Measurements from ENCODE around the gene SMPD4. TPM values are rescaled to one million over a fixed set of nuclear protein-coding genes. Genes with fewer than 3 reads are reported as not detected.
"Not testable (repeated sequence)": the region's sequence is repeated elsewhere in the genome, so short reads cannot be mapped to it uniquely, and the experiment has no call there.

The SMPD4 gene
- total and polyA plus RNA-seq, 2 of the 13 experiments (the other 11 are each of a cell fraction or from before 2014, with no cell fraction given) = 63.2 to 70.5 TPM

- CTCF ChIA-PET (ENCODE audit: low intra/inter-chr PET ratio, low total read pairs); H3K79me2 ChIP-seq (ENCODE audit: insufficient read depth, low read length); H3K27ac ChIP-seq (ENCODE audit: extremely low read length, insufficient read depth, low read length); H3K4me3 ChIP-seq (replicated peaks in 1 of 3; ENCODE audit: insufficient read depth in 1 of 3, low read depth in 2 of 3, low read length in 3 of 3); H3K9ac ChIP-seq (ENCODE audit: insufficient read depth, low read depth, low read length); DNase-seq (ENCODE audit: low spot score); H3K27me3 ChIP-seq (ENCODE audit: control insufficient read depth in 1 of 2, insufficient read depth in 2 of 2, low read length in 2 of 2); H4K20me1 ChIP-seq (ENCODE audit: insufficient read depth, low read length); POLR2A ChIA-PET; in situ Hi-C loops (cut with HindIII; ENCODE audit: extremely low pct_ligation_motif_present, low pct_unique_long_range_greater_than_20kb); H3K4me2 ChIP-seq (ENCODE audit: low read depth, low read length); BruUV-seq (replicated peaks); intact Hi-C loops (cut with micrococcal nuclease; ENCODE audit: unreplicated experiment); FAIRE-seq; H2AFZ ChIP-seq (ENCODE audit: low read length); H3K4me1 ChIP-seq (ENCODE audit: insufficient read depth, low read length); H3K9me3 ChIP-seq (ENCODE audit: low read length); TF ChIP-seq NR2F6 (CRISPR knock-in tag; IDR thresholded peaks at IDR 0.05): not testable (repeated sequence)
- peak; percentile 16; the same call in 1 of the 2 replicates for TF ChIP-seq NR2F6 (IDR thresholded peaks at IDR 0.05)
- peaks cover 38 to 87% of the 10 kb centered on the region in 2 experiments for H3K36me3 ChIP-seq (replicated peaks in 1 of 2; ENCODE audit: control insufficient read depth in 1 of 2, insufficient read depth in 2 of 2, low read length in 2 of 2)
- 91% methylated on average over 3 of the region's 3 CpGs for WGBS (ENCODE audit: low lambda C conversion rate)
- peak; percentile 19; the same call in 2 of the 3 replicates for ATAC-seq
Observed at GRCh38 chr2:130169163-130169562, 12.2 kb downstream of the SMPD4 start.

GRCh38 chr2:130166611-130167010 lies 14.8 kb downstream of the SMPD4 start:
- H3K79me2 ChIP-seq (ENCODE audit: insufficient read depth, low read length); H3K4me3 ChIP-seq (replicated peaks in 1 of 3; ENCODE audit: insufficient read depth in 1 of 3, low read depth in 2 of 3, low read length in 3 of 3); H3K9me3 ChIP-seq (ENCODE audit: low read length); ATAC-seq; H4K20me1 ChIP-seq (ENCODE audit: insufficient read depth, low read length); H3K9ac ChIP-seq (ENCODE audit: insufficient read depth, low read depth, low read length); H3K4me1 ChIP-seq (ENCODE audit: insufficient read depth, low read length); intact Hi-C loops (cut with micrococcal nuclease; ENCODE audit: unreplicated experiment); H3K27ac ChIP-seq (ENCODE audit: extremely low read length, insufficient read depth, low read length); CTCF ChIA-PET (ENCODE audit: low intra/inter-chr PET ratio, low total read pairs); FAIRE-seq; in situ Hi-C loops (cut with HindIII; ENCODE audit: extremely low pct_ligation_motif_present, low pct_unique_long_range_greater_than_20kb); POLR2A ChIA-PET; H3K4me2 ChIP-seq (ENCODE audit: low read depth, low read length); H3K27me3 ChIP-seq (ENCODE audit: control insufficient read depth in 1 of 2, insufficient read depth in 2 of 2, low read length in 2 of 2); H2AFZ ChIP-seq (ENCODE audit: low read length); DNase-seq (ENCODE audit: low spot score): not testable (repeated sequence)
- peaks cover 34 to 81% of the 10 kb centered on the region in 2 experiments for H3K36me3 ChIP-seq (replicated peaks in 1 of 2; ENCODE audit: control insufficient read depth in 1 of 2, insufficient read depth in 2 of 2, low read length in 2 of 2)
- WGBS (ENCODE audit: low lambda C conversion rate) = 85% methylated on average over 3 of the region's 3 CpGs
- BruUV-seq (replicated peaks) = TSS peak; percentile 15

Data from HepG2 (cell line).